ENCODE measurements around the gene SANBR.
"Not testable (repeated sequence)": the region's sequence is repeated elsewhere in the genome, so short reads cannot be mapped to it uniquely, and the experiment has no call there.

The SANBR gene

GRCh38 chr2:61029533-61029932 lies 36.1 kb upstream of the SANBR start:
- Histone ChIP-seq H3K9ac (ENCODE audit: low read depth, low read length, poor library complexity, severe bottlenecking) (no peak overlapping the region), H3K4me2 (ENCODE audit: low read depth, low read length, poor library complexity, severe bottlenecking) (no peak overlapping the region), H3K79me2 (ENCODE audit: insufficient read depth, low read length) (peaks cover 14% of the 10 kb centered on the region; the same call in 1 of the 2 replicates), H3K4me1 (ENCODE audit: insufficient read depth, low read length, poor library complexity, severe bottlenecking) (no peaks in the 10 kb centered on the region), H3K9me3 (ENCODE audit: insufficient read depth, low read depth, low read length) (no peaks in the 10 kb centered on the region), H3F3A (ENCODE audit: low read depth) (no peaks in the 10 kb centered on the region), H3K36me3 (ENCODE audit: insufficient read depth, low read length) (peaks cover 29% of the 10 kb centered on the region; the same call in 1 of the 2 replicates), H3K27me3 (ENCODE audit: insufficient read depth, low read length, poor library complexity, severe bottlenecking) (no peaks in the 10 kb centered on the region), H3K9me2 (replicated peaks; ENCODE audit: low read depth, low read length) (no peaks in the 10 kb centered on the region), H2AFZ (ENCODE audit: low read length) (no peak overlapping the region), H4K20me1 (ENCODE audit: insufficient read depth, low read length, poor library complexity, severe bottlenecking) (peaks cover 4% of the 10 kb centered on the region), H3K4me3 (ENCODE audit: low read length, poor library complexity, severe bottlenecking) (no peak overlapping the region)
- TF ChIP-seq CTCF (conservative IDR thresholded peaks at IDR 0.05; ENCODE audit: low read length) (no peak), EZH2phosphoT487 (IDR thresholded peaks at IDR 0.05; ENCODE audit: borderline replicate concordance) (no peak)

- H3K4me1 ChIP-seq (ENCODE audit: insufficient read depth, low read length, poor library complexity, severe bottlenecking); H3K9me3 ChIP-seq (ENCODE audit: insufficient read depth, low read depth, low read length); H3K4me3 ChIP-seq (ENCODE audit: low read length, poor library complexity, severe bottlenecking); H3K79me2 ChIP-seq (ENCODE audit: insufficient read depth, low read length); H4K20me1 ChIP-seq (ENCODE audit: insufficient read depth, low read length, poor library complexity, severe bottlenecking); H2AFZ ChIP-seq (ENCODE audit: low read length); H3K9ac ChIP-seq (ENCODE audit: low read depth, low read length, poor library complexity, severe bottlenecking); H3K9me2 ChIP-seq (replicated peaks; ENCODE audit: low read depth, low read length); H3K4me2 ChIP-seq (ENCODE audit: low read depth, low read length, poor library complexity, severe bottlenecking); H3K27me3 ChIP-seq (ENCODE audit: insufficient read depth, low read length, poor library complexity, severe bottlenecking); H3F3A ChIP-seq (ENCODE audit: low read depth): not testable (repeated sequence)
- peaks cover 37% of the 10 kb centered on the region; the same call in 1 of the 2 replicates for H3K36me3 ChIP-seq (ENCODE audit: insufficient read depth, low read length)
These were observed 31.1 kb upstream of the SANBR start for GRCh38 chr2:61034592-61034991.

- peaks cover 32% of the 10 kb centered on the region; the same call in 1 of the 2 replicates for H3K36me3 ChIP-seq (ENCODE audit: insufficient read depth, low read length)
- not testable (repeated sequence) for H3K9me3 ChIP-seq (ENCODE audit: insufficient read depth, low read depth, low read length)
These were observed 29.0 kb upstream of the SANBR start for GRCh38 chr2:61036643-61037042.

GRCh38 chr2:61042807-61043206 lies 22.9 kb upstream of the SANBR start:
- no peaks in the 10 kb centered on the region for H3F3A ChIP-seq (ENCODE audit: low read depth)
- H3K27me3 ChIP-seq (ENCODE audit: insufficient read depth, low read length, poor library complexity, severe bottlenecking) = no peaks in the 10 kb centered on the region
- TF ChIP-seq EZH2phosphoT487 (IDR thresholded peaks at IDR 0.05; ENCODE audit: borderline replicate concordance) (no peak), CTCF (conservative IDR thresholded peaks at IDR 0.05; ENCODE audit: low read length) (no peak)
- no peak overlapping the region for H2AFZ ChIP-seq (ENCODE audit: low read length)
- H3K9me2 ChIP-seq (replicated peaks; ENCODE audit: low read depth, low read length) = no peaks in the 10 kb centered on the region
- H3K36me3 ChIP-seq (ENCODE audit: insufficient read depth, low read length) = peaks cover 15% of the 10 kb centered on the region; the same call in 1 of the 2 replicates
- H3K9me3 ChIP-seq (ENCODE audit: insufficient read depth, low read depth, low read length) = no peaks in the 10 kb centered on the region
- peaks cover 5% of the 10 kb centered on the region; the same call in 1 of the 2 replicates for H3K79me2 ChIP-seq (ENCODE audit: insufficient read depth, low read length)
- H3K4me2 ChIP-seq (ENCODE audit: low read depth, low read length, poor library complexity, severe bottlenecking) = no peak overlapping the region
- no peak overlapping the region for H3K9ac ChIP-seq (ENCODE audit: low read depth, low read length, poor library complexity, severe bottlenecking)
- no peak overlapping the region for H3K4me3 ChIP-seq (ENCODE audit: low read length, poor library complexity, severe bottlenecking)
- H3K4me1 ChIP-seq (ENCODE audit: insufficient read depth, low read length, poor library complexity, severe bottlenecking) = no peaks in the 10 kb centered on the region
- no peaks in the 10 kb centered on the region for H4K20me1 ChIP-seq (ENCODE audit: insufficient read depth, low read length, poor library complexity, severe bottlenecking)

More at GRCh38 chr2:61036643-61037042, 29.0 kb upstream of the SANBR start:
- not testable (repeated sequence) for H3K9ac ChIP-seq (ENCODE audit: low read depth, low read length, poor library complexity, severe bottlenecking); H3K4me1 ChIP-seq (ENCODE audit: insufficient read depth, low read length, poor library complexity, severe bottlenecking); H3K9me2 ChIP-seq (replicated peaks; ENCODE audit: low read depth, low read length); H3F3A ChIP-seq (ENCODE audit: low read depth); H3K27me3 ChIP-seq (ENCODE audit: insufficient read depth, low read length, poor library complexity, severe bottlenecking); H3K4me3 ChIP-seq (ENCODE audit: low read length, poor library complexity, severe bottlenecking); H3K79me2 ChIP-seq (ENCODE audit: insufficient read depth, low read length); H4K20me1 ChIP-seq (ENCODE audit: insufficient read depth, low read length, poor library complexity, severe bottlenecking); H2AFZ ChIP-seq (ENCODE audit: low read length); H3K4me2 ChIP-seq (ENCODE audit: low read depth, low read length, poor library complexity, severe bottlenecking)

Measured in Loucy (cell line).